A549 (cell line): Measurements from ENCODE around the gene TRIM69. TPM values are rescaled to one million over a fixed set of nuclear protein-coding genes. Genes with fewer than 3 reads are reported as not detected.

ENCODE experiments used
- ATOH8 ChIP-seq: fragments of 250-450 bp; sonication (Bioruptor Pico); IDR thresholded peaks from 2 replicates; pipeline ENCODE4 v1.5.0; 2020; ENCODE audit warnings: low read depth, mild to moderate bottlenecking, moderate library complexity
- BHLHE40 ChIP-seq: IDR thresholded peaks from 2 replicates; pipeline ENCODE4 v1.6.1; 2012; ENCODE audit warnings: low read depth, low read length, inconsistent platforms
- CBX2 ChIP-seq: fragments of 200-600 bp; sonication (generic); IDR thresholded peaks from 2 replicates; pipeline ENCODE4 v1.6.1; 2016; ENCODE audit warnings: low read depth, mild to moderate bottlenecking, borderline replicate concordance
- CEBPB ChIP-seq, 2 experiments: fragments of >200 bp in 1 of 2; sonication (Bioruptor Twin) in 1 of 2; formaldehyde crosslinking in 1 of 2; IDR thresholded peaks; 2 replicates each; pipeline ENCODE4 v1.6.1; 2012 to 2016
- CHD4 ChIP-seq: fragments of 200-600 bp; sonication (generic); IDR thresholded peaks from 2 replicates; pipeline ENCODE4 v1.6.1; 2016; ENCODE audit warnings: antibody characterized with exemption, mild to moderate bottlenecking, borderline replicate concordance
- E2F6 ChIP-seq: IDR thresholded peaks from 2 replicates; pipeline ENCODE4 v1.6.1; 2012; ENCODE audit warnings: low read depth, borderline replicate concordance
- FOSL2 ChIP-seq, 2 experiments: fragments of 450-650 bp in 1 of 2; fragments of >200 bp in 1 of 2; sonication (Bioruptor Twin) in 1 of 2; formaldehyde crosslinking; IDR thresholded peaks; 2 replicates each; pipeline versions ENCODE4 v1.5.0 to v1.6.1; 2016 to 2020; ENCODE audit warnings: mild to moderate bottlenecking in 1 of 2, moderate library complexity in 1 of 2
- HDAC2 ChIP-seq: fragments of 200-600 bp; sonication (generic); IDR thresholded peaks from 2 replicates; pipeline ENCODE4 v1.6.1; 2016
- HEYL ChIP-seq: fragments of 250-450 bp; sonication (Bioruptor Pico); IDR thresholded peaks from 2 replicates; pipeline ENCODE4 v1.8.0; 2021; ENCODE audit warnings: mild to moderate bottlenecking, moderate library complexity
- HOXB5 ChIP-seq: fragments of 250-450 bp; sonication (Bioruptor Pico); IDR thresholded peaks from 2 replicates; pipeline ENCODE4 v1.5.0; 2020; ENCODE audit warnings: mild to moderate bottlenecking, moderate library complexity
- JUN ChIP-seq, 2 experiments: fragments of >200 bp; sonication (Bioruptor Twin); formaldehyde crosslinking; IDR thresholded peaks; 2 replicates in 1 of 2; 3 replicates in 1 of 2; pipeline ENCODE4 v1.6.1; 2016 to 2017
- JUNB ChIP-seq: fragments of >200 bp; sonication (Bioruptor Twin); formaldehyde crosslinking; IDR thresholded peaks from 2 replicates; pipeline ENCODE4 v1.6.1; 2016
- MAFK ChIP-seq: fragments of 450-650 bp; IDR thresholded peaks from 2 replicates; pipeline ENCODE4 v1.6.1; 2014; ENCODE audit not compliant: partially characterized antibody
- MAX ChIP-seq: IDR thresholded peaks from 2 replicates; pipeline ENCODE4 v1.6.1; 2012
- NFE2L2 ChIP-seq: fragments of 150-350 bp; conservative IDR thresholded peaks from 2 replicates; pipeline ENCODE4 v1.6.1; 2014; ENCODE audit warnings: low read length
- RAD21 ChIP-seq, 2 experiments: fragments of >200 bp in 1 of 2; sonication (Bioruptor Twin) in 1 of 2; formaldehyde crosslinking in 1 of 2; IDR thresholded peaks in 1 of 2; conservative IDR thresholded peaks in 1 of 2; 2 replicates in 1 of 2; 3 replicates in 1 of 2; pipeline ENCODE4 v1.6.1; 2012 to 2018; ENCODE audit warnings: inconsistent platforms in 1 of 2
- RARB ChIP-seq: fragments of 250-450 bp; sonication (Bioruptor Pico); IDR thresholded peaks from 2 replicates; pipeline ENCODE4 v1.8.0; 2021; ENCODE audit warnings: mild to moderate bottlenecking, moderate library complexity
- SMC3 ChIP-seq: fragments of >200 bp; sonication (Bioruptor Twin); formaldehyde crosslinking; IDR thresholded peaks from 3 replicates; pipeline ENCODE4 v1.6.1; 2018; ENCODE audit warnings: inconsistent platforms
- SREBF2 ChIP-seq: fragments of 450-650 bp; IDR thresholded peaks from 2 replicates; pipeline ENCODE4 v1.6.1; 2014; ENCODE audit warnings: mild to moderate bottlenecking, moderate library complexity
- TFCP2L1 ChIP-seq: fragments of 250-450 bp; sonication (Bioruptor Pico); IDR thresholded peaks from 2 replicates; pipeline ENCODE4 v1.5.0; 2021; ENCODE audit warnings: mild to moderate bottlenecking
- TP53 ChIP-seq: fragments of 250-450 bp; sonication (Bioruptor Pico); IDR thresholded peaks from 2 replicates; pipeline ENCODE4 v1.5.0; 2021; ENCODE audit warnings: mild to moderate bottlenecking, moderate library complexity
- USF2 ChIP-seq: fragments of 450-650 bp; IDR thresholded peaks from 2 replicates; pipeline ENCODE4 v1.6.1; 2014; ENCODE audit warnings: antibody characterized with exemption
- ZNF302 ChIP-seq: fragments of 250-450 bp; sonication (Bioruptor Pico); IDR thresholded peaks from 2 replicates; pipeline ENCODE4 v1.9.0; 2021; ENCODE audit warnings: inconsistent platforms, mild to moderate bottlenecking, moderate library complexity
- ZSCAN20 ChIP-seq: fragments of 250-450 bp; sonication (Bioruptor Pico); IDR thresholded peaks from 2 replicates; pipeline ENCODE4 v1.8.0; 2022; ENCODE audit warnings: mild to moderate bottlenecking, moderate library complexity
- polyA plus RNA-seq, 4 experiments: library from polyadenylated mRNA; depleted of rRNA in 3 of 4; stranded (reverse); fragments of >200 nt; fragmentation: RNase III in 1 of 4; extraction: RNeasy Plus Mini Kit Qiagen cat#74134 plus additional on column Dnase treatment in 1 of 4; gene quantifications; 2 replicates in 3 of 4; 3 replicates in 1 of 4; pipeline ENCODE4 v1.2.3, GENCODE V29; 2011 to 2017
- TF ChIP-seq, protein P1 (sequence below): fragments of >200 bp; sonication (Bioruptor Twin); formaldehyde crosslinking; IDR thresholded peaks from 3 replicates; pipeline ENCODE4 v1.6.1; 2016

TRIM69 gene
- polyA plus RNA-seq, 2 of the 4 experiments (the other 2 are of a cell fraction) = 9.0 to 10.4 TPM

- TF ChIP-seq JUN (IDR thresholded peaks at IDR 0.05) (peak in 1 of 2 experiments; percentile 49; a peak in 2 of 5 replicates), ZSCAN20 (CRISPR knock-in tag) (no peak), HOXB5 (CRISPR knock-in tag) (no peak), CBX2 (no peak), FOSL2 (IDR thresholded peaks at IDR 0.05) (no peak), FOSL2 (CRISPR knock-in tag; IDR thresholded peaks at IDR 0.05) (peak; percentile 76), TFCP2L1 (CRISPR knock-in tag) (no peak), ATOH8 (CRISPR knock-in tag) (no peak), USF2 (no peak), BHLHE40 (no peak), MAFK (peak; percentile 87), E2F6 (no peak), SREBF2 (no peak), MAX (0 out of 2 replicates have a peak, but pooled peaks have one; percentile 16), CEBPB (IDR thresholded peaks at IDR 0.05) (no peak), SMC3 (no peak), CHD4 (no peak), RARB (CRISPR knock-in tag) (no peak), HEYL (CRISPR knock-in tag) (no peak), RAD21 (conservative IDR thresholded peaks at IDR 0.05 in 1 of 2, IDR thresholded peaks at IDR 0.05 in 1 of 2) (no peak), JUNB (0 out of 2 replicates have a peak, but pooled peaks have one; percentile 28), TP53 (CRISPR knock-in tag) (no peak), HDAC2 (no peak), ZNF302 (no peak), NFE2L2 (no peak)
- TF ChIP-seq, protein P1, sequence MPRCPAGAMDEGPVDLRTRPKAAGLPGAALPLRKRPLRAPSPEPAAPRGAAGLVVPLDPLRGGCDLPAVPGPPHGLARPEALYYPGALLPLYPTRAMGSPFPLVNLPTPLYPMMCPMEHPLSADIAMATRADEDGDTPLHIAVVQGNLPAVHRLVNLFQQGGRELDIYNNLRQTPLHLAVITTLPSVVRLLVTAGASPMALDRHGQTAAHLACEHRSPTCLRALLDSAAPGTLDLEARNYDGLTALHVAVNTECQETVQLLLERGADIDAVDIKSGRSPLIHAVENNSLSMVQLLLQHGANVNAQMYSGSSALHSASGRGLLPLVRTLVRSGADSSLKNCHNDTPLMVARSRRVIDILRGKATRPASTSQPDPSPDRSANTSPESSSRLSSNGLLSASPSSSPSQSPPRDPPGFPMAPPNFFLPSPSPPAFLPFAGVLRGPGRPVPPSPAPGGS = 0 out of 3 replicates have a peak, but pooled peaks have one; percentile 13
Observed at GRCh38 chr15:44728576-44729407, 7.5 kb upstream of the TRIM69 start (continued).
